Kidney (tissue), 14 donors: ENCODE results near the gene RARG. TPM values are rescaled to one million over a fixed set of nuclear protein-coding genes. Genes with fewer than 3 reads are reported as not detected.

Source experiments
- DNase-seq, 5 donors: peaks; one replicate each; pipeline ENCODE4 v3.0.0-alpha.2; 2013 to 2020
- FAIRE-seq: peaks from 2 replicates; lab custom pipeline; 2012; peaks lifted over from hg19 to GRCh38; lab: Jason Lieb, UNC
- H3K27ac ChIP-seq, 2 donors: one replicate each; pipeline ENCODE4 v1.7.0; 2013; ENCODE audit warnings: low read depth in 2 of 2, low read length in 2 of 2, inconsistent platforms in 1 of 2
- H3K27me3 ChIP-seq: one replicate; pipeline ENCODE4 v1.7.1; 2013; ENCODE audit warnings: low read length, inconsistent platforms; ENCODE audit not compliant: control insufficient read depth, insufficient read depth
- H3K36me3 ChIP-seq, 3 donors: one replicate each; pipeline versions ENCODE4 v1.7.0 to v1.7.1; 2013; ENCODE audit warnings: low read length in 3 of 3, control low read depth in 1 of 3, inconsistent platforms in 1 of 3; ENCODE audit not compliant: insufficient read depth in 3 of 3, control insufficient read depth in 2 of 3
- H3K4me1 ChIP-seq, 3 donors: one replicate each; pipeline versions ENCODE4 v1.7.0 to v1.7.1; 2013; ENCODE audit warnings: low read length in 3 of 3, inconsistent platforms in 1 of 3, low read depth in 1 of 3; ENCODE audit not compliant: control insufficient read depth in 2 of 3, insufficient read depth in 2 of 3
- H3K4me3 ChIP-seq, 3 donors: one replicate each; pipeline versions ENCODE4 v1.7.0 to v1.8.1; 2013; ENCODE audit warnings: low read length in 3 of 3, control low read depth in 1 of 3, inconsistent platforms in 1 of 3
- H3K9ac ChIP-seq, 3 donors: one replicate each; pipeline versions ENCODE4 v1.7.0 to v1.7.1; 2013; ENCODE audit warnings: low read length in 3 of 3, control low read depth in 1 of 3, inconsistent platforms in 1 of 3
- H3K9me3 ChIP-seq, 3 donors: one replicate each; pipeline versions ENCODE4 v1.7.0 to v1.7.1; 2013; ENCODE audit warnings: low read length in 3 of 3, control low read depth in 1 of 3, inconsistent platforms in 1 of 3; ENCODE audit not compliant: control insufficient read depth in 2 of 3, insufficient read depth in 1 of 3
- intact Hi-C: fragments of 100-400 bp; cut with DNase I; formaldehyde crosslinking; loops from one replicate; pipeline ENCODE4 v1.11.1; 2022
- polyA plus RNA-seq: library from polyadenylated mRNA; stranded (reverse); fragments of 350-450 nt; fragmentation: Illumina TruSeq; extraction: RNeasy Lipid Tissue Mini Kit (QIAGEN cat#74804); gene quantifications from one replicate; pipeline ENCODE4 v1.2.3, GENCODE V29; 2014; ENCODE audit warnings: low read depth, low replicate concordance; ENCODE audit not compliant: insufficient read depth
- total RNA-seq: library from RNA; stranded (reverse); fragmentation: NEBNext Ultra II Directional; extraction: Animal tissue kit (Norgen Biotek cat#: 25700); gene quantifications from one replicate; pipeline ENCODE4 v1.2.1, GENCODE V29; 2021
- TF ChIP-seq, protein P1 (sequence below): IDR thresholded peaks from 3 replicates; pipeline ENCODE4 v1.5.1; 2012; ENCODE audit warnings: mild to moderate bottlenecking, moderate library complexity, borderline replicate concordance; ENCODE audit not compliant: insufficient read depth; ENCODE audit errors: extremely low read depth
- donor health status: control.
- donor health status: control.
- donor health status: control.
- donor health status: control.
- donor health status: control.
- donor health status: DM: yes; HTN: yes; CAD: no.
- donor health status: Normal renal cell carcinoma (clear cell type).

The RARG gene
- total and polyA plus RNA-seq, 2 donors from 2014 or later = 13.2 to 34.1 TPM

DNA sequence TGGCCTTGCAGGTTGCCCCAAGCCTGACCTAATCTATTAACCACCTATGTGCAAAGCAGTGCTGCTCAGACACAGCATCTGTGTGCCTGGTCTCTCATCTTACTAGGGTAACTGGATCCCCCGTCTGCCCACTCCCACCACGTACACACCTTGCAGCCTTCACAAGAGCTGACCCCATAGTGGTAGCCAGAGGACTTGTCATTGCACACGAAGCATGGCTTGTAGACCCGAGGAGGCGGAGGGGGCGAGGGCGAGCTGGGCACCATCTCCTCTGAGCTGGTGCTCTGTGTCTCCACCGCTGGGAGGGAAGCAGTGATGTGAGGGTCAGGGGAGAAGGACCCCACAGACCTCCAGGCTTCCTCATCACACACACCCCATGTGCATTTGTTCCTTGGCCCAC lies 16.5 kb downstream of the RARG start:
- peak overlapping the region in 1 of 2 donors; percentile 76 for H3K27ac ChIP-seq
- peaks cover 0 to 10% (median 10%) of the 10 kb centered on the region in 3 donors for H3K36me3 ChIP-seq
- no peaks in the 10 kb centered on the region for H3K9me3 ChIP-seq
- H3K4me3 ChIP-seq = no peak overlapping the region
- peaks cover 0 to 34% (median 0%) of the 10 kb centered on the region in 3 donors for H3K4me1 ChIP-seq
- DNase-seq (peak in 2 of 5 donors; percentile 35 to 36), FAIRE-seq (no peak)
- H3K27me3 ChIP-seq = peaks cover 4% of the 10 kb centered on the region
- intact Hi-C loops = loop anchor here (10.0 kb wide), 1 partner anchor 69 kb away; no protein-coding TSS in a partner anchor
- no peak overlapping the region for H3K9ac ChIP-seq
- TF ChIP-seq, protein P1, sequence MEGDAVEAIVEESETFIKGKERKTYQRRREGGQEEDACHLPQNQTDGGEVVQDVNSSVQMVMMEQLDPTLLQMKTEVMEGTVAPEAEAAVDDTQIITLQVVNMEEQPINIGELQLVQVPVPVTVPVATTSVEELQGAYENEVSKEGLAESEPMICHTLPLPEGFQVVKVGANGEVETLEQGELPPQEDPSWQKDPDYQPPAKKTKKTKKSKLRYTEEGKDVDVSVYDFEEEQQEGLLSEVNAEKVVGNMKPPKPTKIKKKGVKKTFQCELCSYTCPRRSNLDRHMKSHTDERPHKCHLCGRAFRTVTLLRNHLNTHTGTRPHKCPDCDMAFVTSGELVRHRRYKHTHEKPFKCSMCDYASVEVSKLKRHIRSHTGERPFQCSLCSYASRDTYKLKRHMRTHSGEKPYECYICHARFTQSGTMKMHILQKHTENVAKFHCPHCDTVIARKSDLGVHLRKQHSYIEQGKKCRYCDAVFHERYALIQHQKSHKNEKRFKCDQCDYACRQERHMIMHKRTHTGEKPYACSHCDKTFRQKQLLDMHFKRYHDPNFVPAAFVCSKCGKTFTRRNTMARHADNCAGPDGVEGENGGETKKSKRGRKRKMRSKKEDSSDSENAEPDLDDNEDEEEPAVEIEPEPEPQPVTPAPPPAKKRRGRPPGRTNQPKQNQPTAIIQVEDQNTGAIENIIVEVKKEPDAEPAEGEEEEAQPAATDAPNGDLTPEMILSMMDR = no peak

GRCh38 chr12:53214687-53215455 lies 17.1 kb downstream of the RARG start:
- intact Hi-C loops = loop anchor here (10.0 kb wide), 1 partner anchor 70 kb away; no protein-coding TSS in a partner anchor
- no peaks in the 10 kb centered on the region for H3K9me3 ChIP-seq
- H3K4me3 ChIP-seq = peak overlapping the region in 1 of 3 donors; percentile 25
- H3K27me3 ChIP-seq = peaks cover 4% of the 10 kb centered on the region
- peak overlapping the region in 1 of 2 donors; percentile 76 for H3K27ac ChIP-seq
- H3K36me3 ChIP-seq = peaks cover 0 to 10% (median 10%) of the 10 kb centered on the region in 3 donors
- H3K9ac ChIP-seq = no peak overlapping the region
- TF ChIP-seq, protein P1 = no peak
- peak in 2 of 5 donors; percentile 53 to 80 for DNase-seq
- peaks cover 0 to 34% (median 0%) of the 10 kb centered on the region in 3 donors for H3K4me1 ChIP-seq
- no peak for FAIRE-seq

DNA sequence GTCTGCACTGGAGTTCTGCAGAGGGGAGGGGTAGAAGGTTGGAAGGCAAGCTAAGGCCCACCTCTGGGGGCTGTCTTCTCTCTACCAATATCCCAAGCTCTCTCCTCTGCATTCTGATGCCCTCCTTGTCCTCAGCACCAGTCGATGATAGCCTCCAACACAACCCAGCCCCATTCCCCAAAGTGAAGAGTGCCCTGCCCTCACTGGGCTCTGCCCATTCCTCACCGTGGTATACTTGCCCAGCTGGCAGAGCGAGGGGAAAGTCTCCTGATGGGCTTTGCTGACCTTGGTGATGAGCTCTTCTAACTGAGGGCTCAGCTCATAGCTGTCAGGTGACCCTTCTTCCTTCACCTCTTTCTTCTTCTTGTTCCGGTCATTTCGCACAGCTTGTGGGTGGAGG lies 17.8 kb downstream of the RARG start:
- FAIRE-seq (no peak), DNase-seq (peak in 1 of 5 donors; percentile 29)
- peaks cover 0 to 10% (median 10%) of the 10 kb centered on the region in 3 donors for H3K36me3 ChIP-seq
- H3K27ac ChIP-seq = no peak overlapping the region
- TF ChIP-seq, protein P1 = no peak
- H3K9ac ChIP-seq = no peak overlapping the region
- intact Hi-C loops = loop anchor here (10.0 kb wide), 1 partner anchor 71 kb away; no protein-coding TSS in a partner anchor
- peaks cover 2% of the 10 kb centered on the region for H3K27me3 ChIP-seq
- H3K4me1 ChIP-seq = peaks cover 0 to 34% (median 0%) of the 10 kb centered on the region in 3 donors
- peak overlapping the region in 1 of 3 donors; percentile 25 for H3K4me3 ChIP-seq
- no peaks in the 10 kb centered on the region for H3K9me3 ChIP-seq
